ENCODE data around the gene MRPS34. TPM values are rescaled to one million over a fixed set of nuclear protein-coding genes. Genes with fewer than 3 reads are reported as not detected.

The MRPS34 gene
- total RNA-seq, 1 donor from 2014 or later: 74.0 TPM

DNA sequence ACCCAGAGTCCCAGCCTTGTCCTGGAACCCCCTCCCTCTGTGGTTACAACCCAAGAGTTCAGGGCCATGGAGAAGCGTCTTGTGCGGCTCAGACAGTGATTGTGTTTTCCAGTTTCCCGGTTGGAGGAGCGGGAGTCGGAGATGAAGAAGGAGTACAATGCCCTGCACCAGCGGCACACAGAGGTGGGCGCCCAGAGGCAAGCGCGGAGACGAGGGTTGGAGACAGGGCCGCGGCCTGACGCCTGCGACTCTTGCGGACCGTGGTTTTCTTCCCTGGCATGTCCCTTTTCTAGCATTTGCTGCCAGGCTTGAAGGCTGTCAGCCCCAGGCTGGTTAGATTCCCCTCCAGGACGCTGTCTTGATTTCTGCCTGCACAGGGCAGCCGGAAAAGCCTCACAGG lies 43.9 kb downstream of the MRPS34 start:
- Histone ChIP-seq H3K9me3 (ENCODE audit: insufficient read depth, low read depth, low read length) (no peaks in the 10 kb centered on the region), H3K27ac (ENCODE audit: low read depth, low read length) (no peak overlapping the region), H3K9ac (ENCODE audit: low read length) (no peak overlapping the region), H4K20me1 (ENCODE audit: insufficient read depth, low read length) (peaks cover 54% of the 10 kb centered on the region), H3K36me3 (ENCODE audit: insufficient read depth, low read length) (peaks cover 7% of the 10 kb centered on the region), H3K79me2 (ENCODE audit: insufficient read depth, low read length) (peaks cover 40% of the 10 kb centered on the region), H2AFZ (ENCODE audit: low read depth, low read length) (no peak overlapping the region), H3K4me3 (ENCODE audit: insufficient read depth, low read depth, low read length) (no peak overlapping the region), H3K27me3 (ENCODE audit: insufficient read depth, low read length) (no peaks in the 10 kb centered on the region), H3K4me2 (ENCODE audit: low read length) (no peak overlapping the region), H3K4me1 (ENCODE audit: insufficient read depth, low read length) (no peaks in the 10 kb centered on the region)
- peaks cover 9% of the 10 kb centered on the region for H3K36me3 Mint-ChIP-seq (ENCODE audit: low read depth, unreplicated experiment)
- no peaks in the 10 kb centered on the region for H3K27me3 Mint-ChIP-seq (ENCODE audit: low read depth, unreplicated experiment)
- H3K27ac Mint-ChIP-seq (ENCODE audit: unreplicated experiment): peak overlapping the region; percentile 34
- no peak overlapping the region for H3K4me3 Mint-ChIP-seq (ENCODE audit: unreplicated experiment)
- no peaks in the 10 kb centered on the region for H3K4me1 Mint-ChIP-seq (ENCODE audit: low read depth, unreplicated experiment)
- TF ChIP-seq, protein P1, sequence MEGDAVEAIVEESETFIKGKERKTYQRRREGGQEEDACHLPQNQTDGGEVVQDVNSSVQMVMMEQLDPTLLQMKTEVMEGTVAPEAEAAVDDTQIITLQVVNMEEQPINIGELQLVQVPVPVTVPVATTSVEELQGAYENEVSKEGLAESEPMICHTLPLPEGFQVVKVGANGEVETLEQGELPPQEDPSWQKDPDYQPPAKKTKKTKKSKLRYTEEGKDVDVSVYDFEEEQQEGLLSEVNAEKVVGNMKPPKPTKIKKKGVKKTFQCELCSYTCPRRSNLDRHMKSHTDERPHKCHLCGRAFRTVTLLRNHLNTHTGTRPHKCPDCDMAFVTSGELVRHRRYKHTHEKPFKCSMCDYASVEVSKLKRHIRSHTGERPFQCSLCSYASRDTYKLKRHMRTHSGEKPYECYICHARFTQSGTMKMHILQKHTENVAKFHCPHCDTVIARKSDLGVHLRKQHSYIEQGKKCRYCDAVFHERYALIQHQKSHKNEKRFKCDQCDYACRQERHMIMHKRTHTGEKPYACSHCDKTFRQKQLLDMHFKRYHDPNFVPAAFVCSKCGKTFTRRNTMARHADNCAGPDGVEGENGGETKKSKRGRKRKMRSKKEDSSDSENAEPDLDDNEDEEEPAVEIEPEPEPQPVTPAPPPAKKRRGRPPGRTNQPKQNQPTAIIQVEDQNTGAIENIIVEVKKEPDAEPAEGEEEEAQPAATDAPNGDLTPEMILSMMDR (IDR thresholded peaks at IDR 0.05; ENCODE audit: insufficient read depth, low read depth, low read length): no peak
- TF ChIP-seq EZH2 (IDR thresholded peaks at IDR 0.05; ENCODE audit: insufficient read depth, low read length): no peak
- no peaks in the 10 kb centered on the region for H3K9me3 Mint-ChIP-seq (ENCODE audit: unreplicated experiment)
- FAIRE-seq: no peak
- DNase-seq (ENCODE audit: low read depth): no peak

DNA sequence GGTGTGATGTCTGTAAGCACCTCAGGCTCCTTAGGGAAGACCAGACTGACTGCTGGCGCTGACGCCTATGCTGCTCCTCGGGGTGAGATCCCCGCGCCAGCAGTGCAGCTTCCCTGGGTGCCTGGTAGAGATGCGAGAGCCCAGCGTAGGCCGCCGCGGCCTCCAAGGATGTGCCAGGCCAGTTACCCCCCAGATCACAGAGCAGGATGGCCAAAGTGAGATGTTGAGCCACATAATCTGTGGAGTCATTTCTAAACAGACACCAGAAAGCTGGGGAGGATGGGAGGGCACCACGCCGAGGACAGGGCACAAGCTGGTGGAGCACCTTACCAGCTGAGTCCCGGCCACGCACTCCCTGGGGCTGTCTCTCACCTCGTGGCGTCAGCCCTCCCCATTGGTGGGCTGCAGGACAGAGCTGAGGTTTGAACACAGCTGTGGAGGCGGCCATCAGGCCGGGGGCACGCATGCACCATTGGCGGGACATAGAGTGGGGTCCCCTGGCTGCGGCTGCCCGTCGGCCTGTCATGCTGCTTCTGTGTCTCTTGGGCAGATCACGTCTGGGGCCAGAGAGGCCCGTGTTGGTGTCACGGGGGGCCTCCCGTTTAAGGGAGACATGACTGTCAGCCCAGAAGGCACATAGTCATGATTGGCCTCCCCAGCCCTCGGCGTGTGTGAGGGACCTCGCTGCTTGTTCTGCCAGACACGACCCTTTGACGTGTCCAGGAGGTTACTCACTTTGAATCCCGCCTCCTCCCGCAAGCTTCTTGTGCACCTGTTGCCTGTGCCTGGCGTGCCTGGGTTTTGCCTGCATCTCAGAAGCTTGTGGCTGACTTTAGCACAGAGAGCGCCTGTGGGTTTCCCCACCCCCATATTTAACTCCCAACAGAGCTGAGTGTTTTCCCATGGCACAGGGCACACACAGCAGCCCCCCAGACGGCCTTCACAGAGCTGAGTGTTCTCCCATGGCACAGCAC lies 45.0 kb downstream of the MRPS34 start:
- FAIRE-seq: no peak
- no peak for TF ChIP-seq EZH2 (IDR thresholded peaks at IDR 0.05; ENCODE audit: insufficient read depth, low read length)
- TF ChIP-seq, protein P1 (IDR thresholded peaks at IDR 0.05; ENCODE audit: insufficient read depth, low read depth, low read length): no peak
- no peaks in the 10 kb centered on the region for H3K9me3 Mint-ChIP-seq (ENCODE audit: unreplicated experiment)
- H3K4me2 ChIP-seq (ENCODE audit: low read length): no peak overlapping the region
- peaks cover 7% of the 10 kb centered on the region for H3K4me1 Mint-ChIP-seq (ENCODE audit: low read depth, unreplicated experiment)
- no peaks in the 10 kb centered on the region for H3K27me3 ChIP-seq (ENCODE audit: insufficient read depth, low read length)
- no peaks in the 10 kb centered on the region for H3K4me1 ChIP-seq (ENCODE audit: insufficient read depth, low read length)
- no peak overlapping the region for H2AFZ ChIP-seq (ENCODE audit: low read depth, low read length)
- no peaks in the 10 kb centered on the region for H3K9me3 ChIP-seq (ENCODE audit: insufficient read depth, low read depth, low read length)
- H3K36me3 ChIP-seq (ENCODE audit: insufficient read depth, low read length): peaks cover 7% of the 10 kb centered on the region
- H3K4me3 ChIP-seq (ENCODE audit: insufficient read depth, low read depth, low read length): no peak overlapping the region
- no peak overlapping the region for H3K27ac ChIP-seq (ENCODE audit: low read depth, low read length)
- H3K27ac Mint-ChIP-seq (ENCODE audit: unreplicated experiment): no peak overlapping the region
- H3K36me3 Mint-ChIP-seq (ENCODE audit: low read depth, unreplicated experiment): peaks cover 6% of the 10 kb centered on the region
- no peak overlapping the region for H3K4me3 Mint-ChIP-seq (ENCODE audit: unreplicated experiment)
- no peak overlapping the region for H3K9ac ChIP-seq (ENCODE audit: low read length)
- H3K27me3 Mint-ChIP-seq (ENCODE audit: low read depth, unreplicated experiment): no peaks in the 10 kb centered on the region
- peaks cover 39% of the 10 kb centered on the region for H3K79me2 ChIP-seq (ENCODE audit: insufficient read depth, low read length)
- H4K20me1 ChIP-seq (ENCODE audit: insufficient read depth, low read length): peaks cover 54% of the 10 kb centered on the region
- no peak for DNase-seq (ENCODE audit: low read depth)

All from astrocyte (in vitro differentiated cells and primary cell).